C4-2B (cell line): ENCODE measurements around the gene PAN2.

Source experiments
- CTCF ChIP-seq: fragments of 450-650 bp; conservative IDR thresholded peaks from 2 replicates; pipeline ENCODE4 v1.5.1; 2017; ENCODE audit warnings: mild to moderate bottlenecking
- ZFX ChIP-seq: fragments of 450-650 bp; IDR thresholded peaks from 2 replicates; pipeline ENCODE4 v1.6.1; 2017

- TF ChIP-seq ZFX (no peak), CTCF (no peak)
Measured at GRCh38 chr12:56311003-56311402, 22.8 kb downstream of the PAN2 start.
